K562 (cell line): ENCODE results near the gene KAZN. TPM values are rescaled to one million over a fixed set of nuclear protein-coding genes. Genes with fewer than 3 reads are reported as not detected.

Experiments
- ARNT ChIP-seq, 2 experiments: fragments of 450-650 bp; IDR thresholded peaks; 2 replicates each; pipeline ENCODE4 v1.6.1; 2016; ENCODE audit warnings: mild to moderate bottlenecking in 1 of 2
- CCAR2 ChIP-seq: fragments of 200-400 bp; formaldehyde crosslinking; IDR thresholded peaks from 2 replicates; pipeline ENCODE4 v1.6.1; 2017; ENCODE audit warnings: mild to moderate bottlenecking, low read depth, low read length
- CSDE1 ChIP-seq, 2 experiments: fragments of 450-650 bp; IDR thresholded peaks; 2 replicates each; pipeline ENCODE4 v1.6.1; 2016; ENCODE audit warnings: mild to moderate bottlenecking in 1 of 2
- ELF4 ChIP-seq: fragments of 450-650 bp; formaldehyde crosslinking; IDR thresholded peaks from 2 replicates; pipeline ENCODE4 v1.4.0; 2022; ENCODE audit warnings: missing genetic modification characterization
- ERF ChIP-seq: fragments of 450-650 bp; formaldehyde crosslinking; IDR thresholded peaks from 2 replicates; pipeline ENCODE4 v1.4.0; 2020; ENCODE audit warnings: mild to moderate bottlenecking, mixed read lengths
- HOMEZ ChIP-seq: fragments of 250-450 bp; sonication (Bioruptor Pico); IDR thresholded peaks from 2 replicates; pipeline ENCODE4 v1.4.0; 2020; ENCODE audit warnings: mild to moderate bottlenecking, moderate library complexity
- IRF9 ChIP-seq: fragments of 450-650 bp; IDR thresholded peaks from 2 replicates; pipeline ENCODE4 v1.6.1; 2016; ENCODE audit warnings: missing biosample characterization, missing genetic modification characterization
- POLR2AphosphoS2 ChIP-seq: IDR thresholded peaks from 2 replicates; pipeline ENCODE4 v1.6.1; 2012; ENCODE audit warnings: low read length, improper control_type of control experiment
- PTRF ChIP-seq: fragments of 450-650 bp; IDR thresholded peaks from 2 replicates; pipeline ENCODE4 v1.6.1; 2016; ENCODE audit warnings: mild to moderate bottlenecking, missing genetic modification characterization, missing compliant biosample characterization
- SAFB ChIP-seq: fragments of 200-400 bp; formaldehyde crosslinking; IDR thresholded peaks from 2 replicates; pipeline ENCODE4 v1.6.1; 2017; ENCODE audit warnings: low read depth, low read length, borderline replicate concordance
- SRSF1 ChIP-seq: fragments of 200-400 bp; formaldehyde crosslinking; IDR thresholded peaks from 2 replicates; pipeline ENCODE4 v1.6.1; 2017; ENCODE audit warnings: mild to moderate bottlenecking, low read depth, low read length, moderate library complexity
- TRIM24 ChIP-seq, 2 experiments: fragments of 450-650 bp; IDR thresholded peaks; 2 replicates each; pipeline ENCODE4 v1.6.1; 2016
- U2AF2 ChIP-seq: fragments of 200-400 bp; formaldehyde crosslinking; optimal IDR thresholded peaks from 2 replicates; pipeline ENCODE3; 2017; ENCODE audit warnings: low read depth, mild to moderate bottlenecking, low read length
- ZMIZ1 ChIP-seq, 2 experiments: fragments of 150-350 bp in 1 of 2; IDR thresholded peaks; 2 replicates each; pipeline ENCODE4 v1.6.1; 2012 to 2016; ENCODE audit warnings: low read depth in 2 of 2, low read length in 2 of 2, mild to moderate bottlenecking in 1 of 2, moderate library complexity in 1 of 2
- ZNF197 ChIP-seq: fragments of 200-800 bp; sonication (Bioruptor generic); IDR thresholded peaks from 2 replicates; pipeline ENCODE4 v1.6.1; 2016; ENCODE audit warnings: low read depth, missing genetic modification characterization, missing compliant biosample characterization
- ZNF354B ChIP-seq: fragments of 250-450 bp; sonication (Bioruptor Pico); IDR thresholded peaks from 2 replicates; pipeline ENCODE4 v1.4.0; 2020
- ZNF592 ChIP-seq: fragments of 450-650 bp; IDR thresholded peaks from 2 replicates; pipeline ENCODE4 v1.6.1; 2017; ENCODE audit warnings: antibody characterized with exemption, mild to moderate bottlenecking
- polyA plus RNA-seq, 8 experiments: library from polyadenylated mRNA; depleted of rRNA in 4 of 8; stranded (reverse) in 5 of 8; unstranded in 3 of 8; fragments of >200 nt; fragmentation: Nextera tagmentation in 2 of 8; fragmentation: Illumina TruSeq in 1 of 8; extraction: Ambion mirVana in 2 of 8; extraction: Trizol in 1 of 8; gene quantifications; 2 replicates each; pipeline versions ENCODE4 v1.2.1 to v1.2.3, GENCODE V29; 2011 to 2014; ENCODE audit warnings: inconsistent platforms in 1 of 8, missing spikeins in 1 of 8
- total RNA-seq, 7 experiments: library from RNA; depleted of rRNA in 6 of 7; stranded (reverse); fragments of >200 nt in 6 of 7; fragmentation: Illumina TruSeq in 2 of 7; extraction: Trizol in 2 of 7; gene quantifications; 2 replicates each; pipeline versions ENCODE4 v1.2.1 to v1.2.3, GENCODE V29; 2011 to 2021; ENCODE audit warnings: low replicate concordance in 1 of 7

Gene KAZN
- total and polyA plus RNA-seq, 9 of the 15 experiments (the other 6 are each of a cell fraction or from before 2014, with no cell fraction given): 2.1 to 21.6 (median 5.4) TPM

GRCh38 chr1:14929547-14930246, 331.2 kb downstream of the KAZN start (continued):
- TF ChIP-seq ZNF592 (peak; percentile 55; the same call in 1 of the 2 replicates), CCAR2 (no peak), ERF (CRISPR knock-in tag) (no peak), CSDE1 (IDR thresholded peaks at IDR 0.05) (no peak), TRIM24 (IDR thresholded peaks at IDR 0.05) (no peak), U2AF2 (no peak), ZNF354B (CRISPR knock-in tag) (no peak), ZMIZ1 (IDR thresholded peaks at IDR 0.05; ENCODE audit: low read depth in 2 of 2, low read length in 2 of 2) (no peak), POLR2AphosphoS2 (no peak), PTRF (tag) (no peak), IRF9 (tag) (no peak), SAFB (no peak), ZNF197 (CRISPR knock-in tag) (no peak), HOMEZ (CRISPR knock-in tag) (no peak), ELF4 (CRISPR knock-in tag) (no peak), ARNT (IDR thresholded peaks at IDR 0.05) (peak in 1 of 2 experiments; percentile 73; a peak in 1 of 4 replicates), SRSF1 (no peak)
